GM23338 (cell line): ENCODE data around the gene SLC30A1. TPM values are rescaled to one million over a fixed set of nuclear protein-coding genes. Genes with fewer than 3 reads are reported as not detected.
A peak's percentile ranks its signal among the peaks of the same experiment; 100 is the strongest.

Experiments
- ATAC-seq: fragments of 200-7000 bp; cut with Tn5 transposase; 3 replicates; pipeline ENCODE4 v1.9.1; 2020
- DNase-seq: peaks from one replicate; pipeline ENCODE4 v3.0.0-alpha.2; 2015; ENCODE audit warnings: low spot score
- H2AFZ ChIP-seq: fragments of 200-600 bp; sonication (generic); 2 replicates; pipeline ENCODE4 v1.8.0; 2016; ENCODE audit warnings: antibody characterized with exemption, mild to moderate bottlenecking, moderate library complexity
- H3F3A ChIP-seq: fragments of 200-600 bp; sonication (generic); replicated peaks from 2 replicates; pipeline ENCODE4 v1.8.0; 2017; ENCODE audit warnings: antibody characterized with exemption, mixed run types, low read depth
- H3K27ac ChIP-seq: fragments of 200-600 bp; sonication (generic); 2 replicates; pipeline ENCODE4 v1.6.1; 2016; ENCODE audit warnings: low read depth
- H3K27me3 ChIP-seq: fragments of 200-600 bp; sonication (generic); 2 replicates; pipeline ENCODE4 v1.8.0; 2016; ENCODE audit warnings: mild to moderate bottlenecking, mixed run types, moderate library complexity; ENCODE audit not compliant: insufficient read depth
- H3K36me3 ChIP-seq: fragments of 200-600 bp; sonication (generic); 2 replicates; pipeline ENCODE4 v1.8.0; 2016; ENCODE audit warnings: mild to moderate bottlenecking; ENCODE audit not compliant: insufficient read depth
- H3K4me1 ChIP-seq: fragments of 200-600 bp; sonication (generic); 2 replicates; pipeline ENCODE4 v1.8.0; 2016; ENCODE audit warnings: mild to moderate bottlenecking, moderate library complexity; ENCODE audit not compliant: insufficient read depth
- H3K4me2 ChIP-seq: fragments of 200-600 bp; sonication (generic); 2 replicates; pipeline ENCODE4 v1.7.1; 2017; ENCODE audit warnings: mixed run types
- H3K4me3 ChIP-seq: fragments of 200-600 bp; sonication (generic); 2 replicates; pipeline ENCODE4 v1.6.1; 2016; ENCODE audit warnings: mixed run types
- H3K79me2 ChIP-seq: fragments of 200-600 bp; sonication (generic); replicated peaks from 2 replicates; pipeline ENCODE4 v1.8.0; 2017; ENCODE audit warnings: mild to moderate bottlenecking; ENCODE audit not compliant: insufficient read depth
- H3K9me2 ChIP-seq: fragments of 200-600 bp; sonication (generic); 2 replicates; pipeline ENCODE4 v1.8.0; 2017; ENCODE audit not compliant: insufficient read depth
- H4K20me1 ChIP-seq: fragments of 200-600 bp; sonication (generic); replicated peaks from 2 replicates; pipeline ENCODE4 v1.8.0; 2017; ENCODE audit warnings: mild to moderate bottlenecking; ENCODE audit not compliant: insufficient read depth
- H3K27ac Mint-ChIP-seq: 2 replicates; pipeline ENCODE4 v1.8.0; 2020; ENCODE audit warnings: inconsistent platforms, mild to moderate bottlenecking, moderate library complexity, mixed read lengths
- H3K27me3 Mint-ChIP-seq: 3 replicates; pipeline ENCODE4 v1.8.0; 2022; ENCODE audit warnings: low read depth, mild to moderate bottlenecking, moderate library complexity, mixed read lengths, inconsistent platforms; ENCODE audit not compliant: insufficient read depth, poor library complexity
- H3K36me3 Mint-ChIP-seq: 3 replicates; pipeline ENCODE4 v1.8.0; 2021; ENCODE audit warnings: low read depth, mild to moderate bottlenecking, inconsistent platforms, moderate library complexity, mixed read lengths
- H3K4me1 Mint-ChIP-seq: 3 replicates; pipeline ENCODE4 v1.8.0; 2020; ENCODE audit warnings: mild to moderate bottlenecking, inconsistent platforms, mixed read lengths
- H3K4me3 Mint-ChIP-seq: 3 replicates; pipeline ENCODE4 v1.8.0; 2021; ENCODE audit warnings: moderate library complexity, mild to moderate bottlenecking, inconsistent platforms, mixed read lengths
- H3K9me3 Mint-ChIP-seq: 3 replicates; pipeline ENCODE4 v1.8.0; 2020; ENCODE audit warnings: moderate library complexity, mild to moderate bottlenecking, inconsistent platforms, mixed read lengths
- CTCF ChIP-seq, 2 experiments: fragments of 200-600 bp in 1 of 2; sonication (generic) in 1 of 2; conservative IDR thresholded peaks; 2 replicates each; pipeline versions ENCODE4 v1.5.1 to v1.6.1; 2016 to 2017; ENCODE audit warnings: antibody characterized with exemption in 2 of 2, low read depth in 2 of 2, mild to moderate bottlenecking in 2 of 2, moderate library complexity in 1 of 2
- ETS1 ChIP-seq: IDR thresholded peaks from 2 replicates; pipeline ENCODE4 v1.6.1; 2016; ENCODE audit warnings: antibody characterized with exemption
- STAT1 ChIP-seq: IDR thresholded peaks from one replicate; pipeline ENCODE4 v1.6.1; 2016; ENCODE audit warnings: antibody characterized with exemption; ENCODE audit not compliant: unreplicated experiment
- ZNF114 ChIP-seq: fragments of 250-450 bp; sonication (Bioruptor Pico); IDR thresholded peaks from 2 replicates; pipeline ENCODE4 v1.5.0; 2020; ENCODE audit warnings: mild to moderate bottlenecking, moderate library complexity
- ZNF331 ChIP-seq: fragments of 250-450 bp; sonication (Bioruptor Pico); IDR thresholded peaks from 2 replicates; pipeline ENCODE4 v1.5.0; 2020; ENCODE audit warnings: low read depth, mild to moderate bottlenecking, moderate library complexity
- polyA plus RNA-seq: library from polyadenylated mRNA; unstranded; fragments of >200 nt; fragmentation: Nextera tagmentation; extraction: Ambion mirVana; gene quantifications from 2 replicates; pipeline ENCODE4 v1.2.1, GENCODE V29; 2016
- total RNA-seq: library from RNA; depleted of rRNA; stranded (reverse); fragments of >200 nt; shearing (Covaris generic); gene quantifications from 2 replicates; pipeline ENCODE4 v1.2.3, GENCODE V29; 2014
- TF ChIP-seq, protein P1 (sequence below): fragments of 250-450 bp; sonication (Bioruptor Pico); IDR thresholded peaks from 2 replicates; pipeline ENCODE4 v1.5.0; 2020; ENCODE audit warnings: mild to moderate bottlenecking, moderate library complexity

SLC30A1 gene
- total and polyA plus RNA-seq, 2 experiments from 2014 or later = 3.3 to 17.7 TPM

- no peaks in the 10 kb centered on the region for H3K27me3 ChIP-seq
- H3K4me2 ChIP-seq = peak overlapping the region; percentile 88
- H3K36me3 ChIP-seq = peaks cover 5% of the 10 kb centered on the region; the same call in 1 of the 2 replicates
- peaks cover 48% of the 10 kb centered on the region for H3K36me3 Mint-ChIP-seq
- no peak overlapping the region for H3K27ac Mint-ChIP-seq
- H3K27ac ChIP-seq = no peak overlapping the region
- TF ChIP-seq ZNF331 (CRISPR knock-in tag) (no peak), CTCF (conservative IDR thresholded peaks at IDR 0.05; ENCODE audit: low read depth in 2 of 2) (no peak), ETS1 (no peak), ZNF114 (CRISPR knock-in tag) (no peak), STAT1 (no peak)
- TF ChIP-seq, protein P1, sequence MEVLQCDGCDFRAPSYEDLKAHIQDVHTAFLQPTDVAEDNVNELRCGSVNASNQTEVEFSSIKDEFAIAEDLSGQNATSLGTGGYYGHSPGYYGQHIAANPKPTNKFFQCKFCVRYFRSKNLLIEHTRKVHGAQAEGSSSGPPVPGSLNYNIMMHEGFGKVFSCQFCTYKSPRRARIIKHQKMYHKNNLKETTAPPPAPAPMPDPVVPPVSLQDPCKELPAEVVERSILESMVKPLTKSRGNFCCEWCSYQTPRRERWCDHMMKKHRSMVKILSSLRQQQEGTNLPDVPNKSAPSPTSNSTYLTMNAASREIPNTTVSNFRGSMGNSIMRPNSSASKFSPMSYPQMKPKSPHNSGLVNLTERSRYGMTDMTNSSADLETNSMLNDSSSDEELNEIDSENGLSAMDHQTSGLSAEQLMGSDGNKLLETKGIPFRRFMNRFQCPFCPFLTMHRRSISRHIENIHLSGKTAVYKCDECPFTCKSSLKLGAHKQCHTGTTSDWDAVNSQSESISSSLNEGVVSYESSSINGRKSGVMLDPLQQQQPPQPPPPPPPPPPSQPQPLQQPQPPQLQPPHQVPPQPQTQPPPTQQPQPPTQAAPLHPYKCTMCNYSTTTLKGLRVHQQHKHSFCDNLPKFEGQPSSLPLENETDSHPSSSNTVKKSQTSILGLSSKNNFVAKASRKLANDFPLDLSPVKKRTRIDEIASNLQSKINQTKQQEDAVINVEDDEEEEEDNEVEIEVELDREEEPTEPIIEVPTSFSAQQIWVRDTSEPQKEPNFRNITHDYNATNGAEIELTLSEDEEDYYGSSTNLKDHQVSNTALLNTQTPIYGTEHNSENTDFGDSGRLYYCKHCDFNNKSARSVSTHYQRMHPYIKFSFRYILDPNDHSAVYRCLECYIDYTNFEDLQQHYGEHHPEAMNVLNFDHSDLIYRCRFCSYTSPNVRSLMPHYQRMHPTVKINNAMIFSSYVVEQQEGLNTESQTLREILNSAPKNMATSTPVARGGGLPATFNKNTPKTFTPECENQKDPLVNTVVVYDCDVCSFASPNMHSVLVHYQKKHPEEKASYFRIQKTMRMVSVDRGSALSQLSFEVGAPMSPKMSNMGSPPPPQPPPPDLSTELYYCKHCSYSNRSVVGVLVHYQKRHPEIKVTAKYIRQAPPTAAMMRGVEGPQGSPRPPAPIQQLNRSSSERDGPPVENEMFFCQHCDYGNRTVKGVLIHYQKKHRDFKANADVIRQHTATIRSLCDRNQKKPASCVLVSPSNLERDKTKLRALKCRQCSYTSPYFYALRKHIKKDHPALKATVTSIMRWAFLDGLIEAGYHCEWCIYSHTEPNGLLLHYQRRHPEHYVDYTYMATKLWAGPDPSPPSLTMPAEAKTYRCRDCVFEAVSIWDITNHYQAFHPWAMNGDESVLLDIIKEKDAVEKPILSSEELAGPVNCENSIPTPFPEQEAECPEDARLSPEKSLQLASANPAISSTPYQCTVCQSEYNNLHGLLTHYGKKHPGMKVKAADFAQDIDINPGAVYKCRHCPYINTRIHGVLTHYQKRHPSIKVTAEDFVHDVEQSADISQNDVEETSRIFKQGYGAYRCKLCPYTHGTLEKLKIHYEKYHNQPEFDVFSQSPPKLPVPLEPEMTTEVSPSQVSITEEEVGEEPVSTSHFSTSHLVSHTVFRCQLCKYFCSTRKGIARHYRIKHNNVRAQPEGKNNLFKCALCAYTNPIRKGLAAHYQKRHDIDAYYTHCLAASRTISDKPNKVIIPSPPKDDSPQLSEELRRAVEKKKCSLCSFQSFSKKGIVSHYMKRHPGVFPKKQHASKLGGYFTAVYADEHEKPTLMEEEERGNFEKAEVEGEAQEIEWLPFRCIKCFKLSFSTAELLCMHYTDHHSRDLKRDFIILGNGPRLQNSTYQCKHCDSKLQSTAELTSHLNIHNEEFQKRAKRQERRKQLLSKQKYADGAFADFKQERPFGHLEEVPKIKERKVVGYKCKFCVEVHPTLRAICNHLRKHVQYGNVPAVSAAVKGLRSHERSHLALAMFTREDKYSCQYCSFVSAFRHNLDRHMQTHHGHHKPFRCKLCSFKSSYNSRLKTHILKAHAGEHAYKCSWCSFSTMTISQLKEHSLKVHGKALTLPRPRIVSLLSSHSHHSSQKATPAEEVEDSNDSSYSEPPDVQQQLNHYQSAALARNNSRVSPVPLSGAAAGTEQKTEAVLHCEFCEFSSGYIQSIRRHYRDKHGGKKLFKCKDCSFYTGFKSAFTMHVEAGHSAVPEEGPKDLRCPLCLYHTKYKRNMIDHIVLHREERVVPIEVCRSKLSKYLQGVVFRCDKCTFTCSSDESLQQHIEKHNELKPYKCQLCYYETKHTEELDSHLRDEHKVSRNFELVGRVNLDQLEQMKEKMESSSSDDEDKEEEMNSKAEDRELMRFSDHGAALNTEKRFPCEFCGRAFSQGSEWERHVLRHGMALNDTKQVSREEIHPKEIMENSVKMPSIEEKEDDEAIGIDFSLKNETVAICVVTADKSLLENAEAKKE (CRISPR knock-in tag) = no peak
- peak overlapping the region; percentile 97 for H3K4me3 Mint-ChIP-seq
- H3K4me1 Mint-ChIP-seq = peaks cover 37% of the 10 kb centered on the region
- H2AFZ ChIP-seq = no peak overlapping the region
- 0 out of 2 replicates have a peak, but pooled peaks cover 11% of the 10 kb centered on the region for H4K20me1 ChIP-seq
- H3K9me3 Mint-ChIP-seq = no peaks in the 10 kb centered on the region
- peak overlapping the region; percentile 80 for H3K4me3 ChIP-seq
- peaks cover 52% of the 10 kb centered on the region for H3K79me2 ChIP-seq
- H3K9me2 ChIP-seq = no peaks in the 10 kb centered on the region
- ATAC-seq = no peak
- no peaks in the 10 kb centered on the region for H3F3A ChIP-seq
- peaks cover 10% of the 10 kb centered on the region for H3K27me3 Mint-ChIP-seq
- no peak for DNase-seq
- peaks cover 43% of the 10 kb centered on the region for H3K4me1 ChIP-seq
These were observed 2.2 kb downstream of the SLC30A1 start for GRCh38 chr1:211576717-211577116.
